T-helper 9 cell (primary cell): Measurements from ENCODE around the gene ZNF48.
A peak's percentile ranks its signal among the peaks of the same experiment; 100 is the strongest.

ENCODE experiments used
- DNase-seq: peaks from one replicate; pipeline ENCODE4 v3.0.0-alpha.2; 2020

ZNF48 gene

DNA sequence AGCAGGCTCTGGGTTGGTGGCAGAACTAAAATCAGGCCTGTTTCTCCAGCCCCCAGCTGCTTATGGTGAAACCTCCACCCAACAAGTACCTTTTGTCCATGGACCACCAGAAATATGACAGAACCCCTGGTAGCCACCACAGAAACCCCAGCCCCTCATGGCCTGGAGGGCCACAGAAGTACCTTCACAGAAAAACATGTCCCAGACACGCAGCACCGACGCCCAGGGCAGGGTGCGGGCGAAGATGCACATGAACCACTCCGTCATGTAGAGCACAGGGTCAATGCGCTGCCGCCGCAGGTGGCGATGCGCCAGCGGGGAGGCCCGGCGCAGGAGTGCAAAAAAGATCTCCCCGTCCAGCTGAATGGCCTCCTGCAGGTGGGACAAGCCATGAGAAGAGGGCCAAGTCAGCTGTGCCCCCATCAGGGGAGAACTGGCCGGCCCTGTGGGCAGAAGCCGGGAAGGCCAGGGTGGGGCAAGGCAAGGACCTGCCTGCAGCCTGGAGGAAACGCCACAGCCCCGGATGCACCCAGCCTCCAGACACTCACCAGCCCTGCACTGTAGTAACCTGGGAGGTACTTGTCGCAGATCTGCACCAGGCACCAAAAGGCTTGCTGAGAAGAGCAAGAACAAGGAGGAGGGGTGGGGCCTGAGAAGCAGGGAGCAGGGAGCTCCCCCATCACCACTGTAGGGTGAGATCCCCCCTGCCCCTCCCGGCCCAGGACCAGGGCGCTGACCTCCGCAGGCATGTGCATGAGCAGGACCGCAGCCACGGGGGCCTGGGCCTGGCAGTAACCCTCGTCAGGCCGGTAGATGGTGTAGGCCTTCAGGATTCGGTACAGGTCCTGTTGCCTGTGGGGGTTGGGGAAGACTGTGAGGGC is 36.0 kb upstream of the ZNF48 start:
- no peak for DNase-seq

DNA sequence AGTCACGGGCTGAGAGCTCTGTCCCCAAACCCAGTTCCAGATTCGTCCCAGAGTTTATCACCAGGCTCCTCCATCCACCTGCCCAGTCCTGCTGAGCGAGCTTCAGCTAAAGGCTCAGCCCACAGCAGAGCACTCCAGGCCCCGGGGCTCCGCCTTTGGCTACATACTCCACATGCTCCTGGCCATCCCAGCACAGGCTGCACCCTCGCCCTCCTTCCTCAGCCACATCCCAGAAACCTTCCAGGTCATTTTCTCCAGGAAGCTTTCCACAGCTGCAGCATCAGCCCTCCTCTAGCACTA is 35.4 kb upstream of the ZNF48 start:
- no peak for DNase-seq

DNA sequence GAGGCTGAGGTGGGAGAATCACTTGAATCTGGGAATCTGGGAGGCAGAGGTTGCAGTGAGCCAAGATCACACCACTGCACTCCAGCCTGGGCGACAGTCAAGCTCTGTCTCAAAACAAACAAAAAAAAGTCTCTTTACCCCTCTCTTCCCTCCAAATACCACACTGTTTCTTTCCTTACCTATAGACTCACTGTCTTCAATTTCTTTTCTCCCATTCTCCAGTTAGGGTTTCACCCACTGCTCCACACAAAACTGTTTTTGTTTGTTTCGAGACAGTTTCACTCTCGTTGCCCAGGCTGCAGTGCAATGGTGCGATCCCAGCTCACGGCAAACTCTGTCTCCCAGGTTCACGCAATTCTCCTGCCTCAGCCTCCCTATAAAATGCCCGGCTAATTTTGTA is 34.0 kb upstream of the ZNF48 start:
- DNase-seq: no peak

DNA sequence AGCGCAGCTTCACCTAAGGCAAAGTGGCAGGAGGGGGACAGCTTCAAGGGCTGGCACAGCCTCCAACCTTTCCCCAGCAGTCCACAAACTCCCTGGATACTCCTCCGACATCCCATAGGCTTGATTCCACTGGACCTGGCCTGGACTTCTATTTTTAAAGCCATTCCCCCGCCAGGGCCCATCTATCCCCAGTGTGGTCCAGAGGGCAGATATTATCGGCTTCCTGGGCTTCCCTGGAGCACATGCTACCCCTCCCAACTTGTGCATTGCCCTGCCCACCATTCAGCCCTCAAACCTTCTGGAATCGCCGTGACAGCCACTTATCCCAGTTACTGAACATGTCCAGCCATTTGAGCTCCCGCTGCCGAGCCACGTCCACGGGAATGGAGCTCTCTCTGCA is 30.0 kb upstream of the ZNF48 start:
- no peak for DNase-seq

DNA sequence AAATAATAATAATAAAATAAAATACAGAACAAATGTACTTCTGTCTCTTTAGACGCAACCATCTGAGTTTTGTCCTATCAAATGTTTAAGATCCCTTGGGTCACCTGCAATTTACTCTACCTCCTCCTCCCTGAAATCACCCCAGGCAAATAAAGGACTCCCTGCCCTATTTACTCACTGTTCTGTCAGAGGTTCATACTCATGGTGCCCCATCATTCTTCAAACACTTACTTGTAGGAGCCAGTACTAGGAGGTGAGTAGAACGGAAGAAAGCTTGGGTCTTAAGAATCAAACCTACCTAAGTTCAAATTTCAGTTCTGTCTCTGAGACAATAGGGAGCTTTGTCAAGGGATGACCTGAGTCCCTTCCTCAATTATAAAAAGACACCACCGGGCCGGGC is 28.7 kb upstream of the ZNF48 start:
- DNase-seq: no peak

DNA sequence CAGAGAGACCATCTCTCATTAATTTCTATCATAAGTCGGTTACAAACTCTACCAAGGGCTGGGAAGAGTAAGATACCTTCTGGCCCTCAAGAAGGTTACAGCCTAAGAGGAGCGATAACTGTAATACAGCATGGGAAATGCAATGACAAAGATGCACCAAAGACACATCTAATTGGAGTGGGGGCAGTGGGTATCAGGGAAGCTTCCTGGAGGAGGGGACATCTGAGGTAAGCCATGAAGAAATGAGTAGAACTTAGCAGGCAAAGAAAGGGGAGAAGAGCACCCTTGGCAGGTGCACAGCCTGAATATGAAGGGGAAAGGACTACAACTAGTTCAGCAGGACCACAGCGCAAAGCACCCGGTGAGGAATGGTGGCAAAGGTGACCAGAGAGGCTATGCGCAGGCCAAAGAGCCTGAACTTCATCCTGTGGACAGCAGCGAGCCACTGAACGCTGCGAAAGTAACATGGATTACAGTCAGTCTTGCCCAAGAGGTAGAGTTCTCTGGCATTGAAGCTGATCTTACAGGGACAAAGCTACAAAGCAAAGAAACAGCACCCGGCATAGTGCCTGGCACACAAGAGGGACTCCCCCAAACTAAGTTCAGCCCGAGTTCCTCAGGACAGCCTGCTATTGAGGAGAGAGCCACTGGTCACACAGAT is 27.7 kb upstream of the ZNF48 start:
- no peak for DNase-seq

DNA sequence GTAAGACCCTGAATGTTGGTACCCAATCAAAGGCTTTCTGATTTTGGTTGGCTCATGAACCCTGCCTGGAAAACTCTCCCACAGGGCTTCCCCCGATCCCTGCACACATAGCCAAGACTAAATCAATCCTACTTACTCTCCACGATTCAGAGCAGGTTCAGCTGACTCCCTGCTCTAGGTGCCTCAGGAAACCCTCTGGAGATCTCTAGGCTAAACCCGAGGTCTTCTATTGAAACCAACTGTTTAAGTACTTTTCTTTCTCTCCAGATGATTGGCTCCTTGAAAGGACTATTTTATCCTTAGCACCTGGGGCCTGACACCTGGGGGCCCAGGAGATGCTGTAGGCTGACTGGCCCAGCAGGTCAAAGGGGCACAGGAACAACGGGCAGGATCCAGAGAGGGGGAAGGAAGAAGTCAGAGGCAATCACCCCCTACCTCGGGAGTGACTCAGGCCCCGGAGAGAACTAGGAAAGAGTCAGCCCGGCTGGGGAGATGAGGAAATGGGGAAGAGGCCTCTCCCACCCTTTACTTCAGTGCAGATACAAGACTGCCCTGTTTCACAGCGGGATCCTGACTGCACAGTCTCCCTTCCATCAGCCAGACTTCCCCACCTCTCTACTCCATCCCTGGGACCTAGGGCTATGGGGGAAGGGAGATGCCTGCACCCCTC is 27.0 kb upstream of the ZNF48 start:
- no peak for DNase-seq

DNA sequence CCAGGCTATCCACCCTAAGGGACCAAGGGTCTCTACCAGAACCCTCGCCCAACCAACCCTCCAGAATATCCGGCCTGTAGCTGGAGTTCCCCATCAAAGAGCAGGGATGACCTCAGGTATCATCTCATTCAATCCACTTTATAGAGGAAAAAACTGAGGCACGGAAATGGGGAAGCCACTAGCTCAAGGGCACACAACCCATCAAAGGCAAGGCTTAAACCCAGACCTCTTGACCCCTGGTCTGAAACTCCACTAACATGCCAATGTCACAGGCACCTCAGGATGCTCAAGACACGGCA is 26.5 kb upstream of the ZNF48 start:
- no peak for DNase-seq

DNA sequence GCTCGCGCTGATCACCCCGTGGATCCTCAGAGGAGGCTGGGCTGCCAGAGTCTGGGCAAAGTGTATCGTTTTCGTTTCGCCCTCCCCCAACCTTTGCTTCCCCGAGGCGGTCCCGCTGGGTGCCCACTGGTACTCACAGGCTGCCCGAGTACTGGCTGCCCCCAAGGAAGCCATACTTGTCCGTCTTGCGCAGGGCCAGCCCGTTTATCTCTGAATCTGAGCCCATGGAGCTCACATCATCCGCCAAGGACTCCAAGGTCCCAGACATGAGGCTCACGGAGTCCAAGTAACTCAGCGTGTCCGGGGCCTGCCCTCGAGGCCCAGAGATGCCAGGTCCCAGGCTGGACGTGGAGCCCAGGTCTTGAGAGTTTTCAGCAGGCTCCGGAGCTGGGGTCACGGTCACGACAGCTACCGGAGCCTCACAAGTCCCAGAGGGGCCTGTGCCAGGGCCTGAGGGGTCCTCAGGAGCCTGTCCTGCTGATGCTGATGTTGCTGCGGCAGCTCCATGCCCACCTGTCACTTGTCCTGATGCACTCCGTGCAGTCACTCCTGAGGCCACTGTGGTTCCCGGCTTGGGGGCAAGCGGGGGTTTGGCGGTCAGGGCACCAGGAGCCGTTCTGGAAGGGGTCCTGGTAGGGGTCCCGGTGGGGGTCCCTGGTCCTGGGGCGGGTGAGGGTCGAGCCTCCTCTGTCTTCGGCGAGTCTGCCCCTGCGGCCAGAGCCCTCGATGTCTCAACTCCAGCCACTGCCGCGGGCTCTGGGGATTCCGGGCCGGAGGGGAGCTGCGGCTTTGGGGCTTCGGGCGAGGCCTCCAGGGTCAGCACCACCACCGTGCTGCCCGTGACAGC is 25.9 kb upstream of the ZNF48 start:
- no peak for DNase-seq

DNA sequence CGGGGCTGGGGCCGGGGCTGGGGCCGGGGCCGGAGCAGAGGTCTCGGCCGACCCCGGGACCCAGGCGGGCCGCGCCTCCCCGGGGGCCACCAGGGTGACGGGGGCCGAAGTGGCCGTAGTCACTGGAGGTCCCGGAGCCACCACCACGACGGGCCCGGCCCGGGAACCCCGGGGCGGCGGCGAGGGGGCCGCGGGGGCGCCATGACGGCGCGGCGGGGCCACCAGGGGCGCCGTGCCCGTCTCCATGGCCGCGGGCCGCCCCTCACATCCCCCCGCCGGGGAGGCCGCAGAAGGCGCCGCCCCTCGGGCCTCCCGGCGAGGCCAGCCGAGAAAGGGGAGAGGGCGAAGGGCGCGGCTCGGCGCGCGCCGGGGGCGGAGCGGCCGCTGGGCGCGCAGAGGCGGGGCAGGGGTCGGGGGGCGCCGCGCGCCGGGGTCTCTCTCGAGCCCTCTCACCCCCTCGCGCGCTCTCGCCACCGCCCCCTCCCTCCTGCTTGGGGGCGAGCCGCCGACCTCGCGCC is 25.2 kb upstream of the ZNF48 start:
- no peak for DNase-seq

DNA sequence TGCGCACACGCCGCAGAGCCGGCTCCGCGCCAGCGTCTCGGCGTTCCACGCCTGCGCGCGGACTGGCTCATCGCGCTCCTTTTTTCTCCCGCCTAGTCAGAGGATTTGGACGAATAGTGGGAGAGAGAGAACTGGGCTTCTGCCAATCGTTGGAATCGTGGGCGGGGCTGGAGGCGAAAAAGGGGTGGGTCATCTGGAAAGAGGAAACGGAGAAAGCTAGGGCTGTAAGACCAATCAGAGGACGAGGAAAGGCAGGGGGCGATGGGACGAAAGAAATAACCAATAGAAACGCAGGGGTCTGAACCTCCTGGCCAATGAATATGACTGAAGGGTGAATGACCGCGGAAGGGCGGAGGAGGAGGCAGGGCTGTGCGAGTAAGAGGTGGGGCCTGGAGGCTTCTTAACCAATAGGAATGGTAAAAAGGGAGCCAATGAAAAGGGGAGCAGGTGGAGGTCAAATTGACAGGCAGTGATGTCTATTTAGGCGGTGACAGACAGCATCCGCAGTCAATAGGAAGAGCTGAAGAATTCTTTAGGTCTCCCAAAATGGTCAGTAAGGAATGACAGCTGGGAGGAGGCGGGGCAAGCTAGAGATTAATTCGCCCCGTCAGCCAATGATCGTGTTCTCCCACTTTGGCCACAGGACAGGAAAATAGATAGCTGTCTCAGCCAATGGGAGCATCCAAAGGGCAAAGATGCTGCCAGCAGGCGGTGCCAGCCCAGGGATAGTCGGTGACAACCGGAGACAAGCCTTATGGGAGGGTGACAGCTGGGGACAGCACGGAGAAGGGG is 24.6 kb upstream of the ZNF48 start, which contains the start of gene TBC1D10B:
Gene TBC1D10B, minus strand, starts transcription at position 39 of the 792 bp plus-strand sequence. CDS start 311 bp downstream, outside the sequence.
- peak; percentile 97 for DNase-seq

DNA sequence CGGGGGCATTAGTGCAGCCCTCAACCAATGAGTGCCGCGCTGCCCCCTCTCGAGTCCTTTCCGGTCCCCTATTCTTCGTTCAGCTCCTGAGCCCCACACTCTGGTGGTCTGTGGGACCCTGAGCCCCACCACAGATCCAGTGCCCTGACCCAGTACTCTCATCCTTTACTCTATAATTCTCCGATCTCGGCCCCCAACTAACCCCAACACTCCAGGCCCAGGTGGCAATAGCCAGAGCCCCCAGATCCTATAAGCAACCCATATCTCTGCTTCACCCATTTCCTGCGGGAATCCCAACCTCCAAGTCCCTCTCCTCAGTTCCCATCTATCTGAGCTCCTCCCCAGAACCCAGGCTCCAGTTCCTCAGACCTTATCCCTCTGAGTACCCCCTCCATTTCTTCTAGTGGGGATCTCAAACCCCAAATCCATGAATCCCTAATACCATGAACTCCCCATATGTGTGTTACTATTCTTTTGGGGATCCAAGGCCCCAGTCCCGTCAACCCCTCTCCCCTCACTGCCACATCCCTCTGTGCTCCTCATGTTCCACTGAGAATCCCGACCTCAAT is 23.9 kb upstream of the ZNF48 start:
- DNase-seq: no peak

DNA sequence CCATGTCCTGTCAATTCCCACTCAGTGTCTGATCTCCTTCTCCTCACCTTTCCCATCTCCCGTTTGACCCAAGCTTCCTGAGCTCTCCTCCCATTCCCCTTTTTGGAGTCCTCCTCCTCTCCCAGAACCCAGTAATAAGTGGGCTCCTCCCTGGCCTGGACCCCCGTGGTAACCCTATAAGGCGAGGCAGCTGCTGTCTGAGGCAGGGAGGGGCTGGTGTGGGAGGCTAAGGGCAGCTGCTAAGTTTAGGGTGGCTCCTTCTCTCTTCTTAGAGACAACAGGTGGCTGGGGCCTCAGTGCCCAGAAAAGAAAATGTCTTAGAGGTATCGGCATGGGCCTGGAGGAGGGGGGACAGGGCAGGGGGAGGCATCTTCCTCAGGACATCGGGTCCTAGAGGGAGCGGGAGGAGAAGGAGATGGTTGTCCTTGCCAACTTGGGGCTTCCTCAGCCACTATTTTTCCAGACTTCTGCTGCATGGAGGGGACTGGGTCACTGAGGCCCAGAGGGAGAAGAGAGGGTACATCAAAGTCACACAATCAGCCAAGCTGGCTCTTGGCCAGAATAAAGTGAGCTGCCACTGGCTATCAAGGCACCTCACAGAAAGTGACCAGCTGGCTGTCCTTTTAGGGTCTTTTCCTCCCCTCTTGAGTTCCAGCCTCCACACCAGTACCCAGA is 23.0 kb upstream of the ZNF48 start:
- no peak for DNase-seq

DNA sequence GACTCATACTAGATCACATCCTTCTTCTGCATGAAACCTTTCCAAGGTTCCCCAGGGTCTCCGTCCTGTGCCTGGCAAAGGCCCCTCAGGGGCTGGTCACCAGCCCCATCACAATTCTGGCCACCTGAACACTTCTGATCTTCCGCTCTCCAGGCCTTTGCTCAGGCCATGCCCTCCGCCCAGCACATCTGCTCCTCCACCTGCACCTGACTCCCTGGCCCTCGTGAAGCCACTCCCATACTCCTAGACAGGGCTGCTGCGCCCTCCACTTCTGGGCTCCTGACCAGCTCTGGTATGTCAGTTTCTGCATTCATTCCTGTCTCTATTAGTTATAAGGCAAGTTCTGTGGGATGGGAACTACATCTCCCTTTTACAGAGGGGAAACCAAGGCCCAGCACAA is 22.5 kb upstream of the ZNF48 start:
- DNase-seq: no peak

DNA sequence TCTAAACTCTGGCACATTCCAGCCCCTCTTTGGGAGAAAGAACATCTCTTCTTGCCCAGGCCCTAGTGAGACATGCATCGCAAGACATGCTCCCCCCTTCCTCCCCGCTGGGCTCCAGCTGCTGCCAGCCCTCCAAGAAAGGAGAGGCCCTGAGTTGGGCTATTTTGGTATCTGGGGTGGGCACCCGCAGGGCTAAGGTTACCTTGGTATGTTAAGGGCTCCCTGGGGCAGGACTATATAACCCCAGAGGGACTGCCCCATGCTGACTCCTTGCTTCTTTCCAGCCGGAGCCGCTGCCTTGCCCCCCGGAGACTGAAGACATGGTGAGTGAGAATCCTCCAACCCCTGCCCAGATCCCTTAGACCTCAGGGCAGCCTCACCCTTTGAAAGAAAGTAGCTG is 20.7 kb upstream of the ZNF48 start, which contains the start of gene MYL11:
Gene MYL11, plus strand, starts transcription at position 265 of the 400 bp plus-strand sequence. Its CDS starts 56 bp downstream, at position 321.
- no peak for DNase-seq

DNA sequence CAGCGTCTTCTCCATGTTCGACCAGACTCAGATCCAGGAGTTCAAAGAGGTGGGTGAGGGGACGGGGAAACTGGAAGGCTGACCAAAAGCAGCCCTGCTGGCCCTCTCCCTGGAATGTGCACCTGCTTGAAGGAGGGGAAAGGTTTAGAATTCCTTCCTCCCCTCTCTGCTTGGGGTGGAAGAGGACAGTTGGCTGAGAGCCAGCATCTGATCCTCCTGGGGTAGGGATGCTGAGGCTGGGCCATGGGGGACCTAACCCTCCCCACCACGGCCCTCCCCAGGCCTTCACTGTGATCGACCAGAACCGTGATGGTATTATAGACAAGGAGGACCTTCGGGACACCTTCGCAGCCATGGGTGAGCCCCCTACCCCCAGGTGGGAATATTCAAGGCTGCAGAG is 19.4 kb upstream of the ZNF48 start:
- DNase-seq: no peak

DNA sequence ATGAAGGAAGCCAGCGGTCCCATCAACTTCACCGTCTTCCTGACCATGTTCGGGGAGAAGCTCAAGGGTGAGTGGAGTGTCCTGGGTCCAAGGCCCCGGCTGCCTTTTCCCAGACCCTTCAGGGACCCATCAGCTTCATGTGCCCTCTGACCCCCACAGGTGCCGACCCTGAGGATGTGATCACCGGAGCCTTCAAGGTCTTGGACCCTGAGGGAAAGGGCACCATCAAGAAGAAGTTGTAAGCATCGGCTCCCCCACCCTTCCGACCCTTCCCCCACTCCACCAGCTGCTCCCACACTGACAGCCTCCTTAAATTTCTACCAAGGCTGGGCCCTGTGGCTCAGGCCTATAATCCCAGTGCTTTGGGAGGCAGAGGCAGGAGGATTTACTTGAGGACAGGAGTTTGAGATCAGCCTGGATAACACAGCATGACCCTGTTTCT is 18.7 kb upstream of the ZNF48 start:
- DNase-seq: no peak

DNA sequence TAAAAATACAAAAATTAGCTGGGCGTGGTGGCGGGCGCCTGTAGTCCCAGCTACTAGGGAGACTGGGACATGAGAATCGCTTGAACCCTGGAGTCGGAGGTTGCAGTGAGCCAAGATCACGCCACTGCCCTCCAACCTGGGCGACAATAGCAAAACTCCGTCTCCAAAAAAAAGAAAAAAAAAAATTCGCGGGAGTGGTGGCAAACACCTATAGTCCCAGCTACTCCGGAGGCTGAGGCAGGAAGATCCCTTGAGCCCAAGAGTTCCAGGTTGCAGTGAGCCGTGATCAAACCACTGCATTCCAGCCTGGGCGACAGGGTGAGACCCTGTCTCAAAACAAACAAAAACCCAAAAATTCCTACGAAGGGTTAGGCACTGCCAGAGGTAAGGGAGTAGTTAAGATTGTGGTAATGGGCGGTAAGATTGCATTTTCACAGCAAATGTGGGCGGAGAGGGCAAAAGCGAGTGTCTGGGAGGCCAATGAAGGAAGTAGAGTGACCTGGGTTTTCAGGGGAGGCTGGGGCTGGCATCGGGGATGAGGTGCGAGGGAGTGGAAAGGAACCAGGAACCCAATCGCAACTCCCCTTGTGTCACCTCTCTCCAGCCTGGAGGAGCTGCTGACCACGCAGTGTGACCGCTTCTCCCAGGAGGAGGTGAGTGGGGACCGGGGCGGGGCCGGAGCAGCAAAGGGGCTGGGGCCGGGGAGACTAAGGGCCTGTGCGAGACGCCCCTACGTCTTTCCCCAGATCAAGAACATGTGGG is 18.0 kb upstream of the ZNF48 start:
- DNase-seq: no peak

DNA sequence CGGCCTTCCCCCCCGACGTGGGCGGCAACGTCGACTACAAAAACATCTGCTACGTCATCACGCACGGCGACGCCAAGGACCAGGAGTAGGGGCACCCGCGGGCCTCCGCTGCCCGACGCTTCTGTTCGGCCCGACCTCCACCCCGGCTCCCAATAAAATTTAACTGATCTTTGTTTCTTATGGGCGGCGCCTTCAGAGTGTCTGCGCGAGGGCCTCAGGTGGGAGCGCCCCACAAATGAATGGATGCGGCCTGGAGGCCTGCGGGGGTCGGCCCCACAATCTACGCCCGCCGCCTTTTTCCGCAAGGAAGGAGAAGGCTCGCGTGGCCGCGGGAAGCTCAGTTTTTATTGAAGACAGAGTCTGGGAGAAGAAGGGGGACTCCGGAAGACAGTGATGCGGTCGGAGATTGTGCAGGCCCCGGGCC is 17.4 kb upstream of the ZNF48 start:
- peak; percentile 81 for DNase-seq
